Measurements from ENCODE around the gene PRCC.

The PRCC gene

DNA sequence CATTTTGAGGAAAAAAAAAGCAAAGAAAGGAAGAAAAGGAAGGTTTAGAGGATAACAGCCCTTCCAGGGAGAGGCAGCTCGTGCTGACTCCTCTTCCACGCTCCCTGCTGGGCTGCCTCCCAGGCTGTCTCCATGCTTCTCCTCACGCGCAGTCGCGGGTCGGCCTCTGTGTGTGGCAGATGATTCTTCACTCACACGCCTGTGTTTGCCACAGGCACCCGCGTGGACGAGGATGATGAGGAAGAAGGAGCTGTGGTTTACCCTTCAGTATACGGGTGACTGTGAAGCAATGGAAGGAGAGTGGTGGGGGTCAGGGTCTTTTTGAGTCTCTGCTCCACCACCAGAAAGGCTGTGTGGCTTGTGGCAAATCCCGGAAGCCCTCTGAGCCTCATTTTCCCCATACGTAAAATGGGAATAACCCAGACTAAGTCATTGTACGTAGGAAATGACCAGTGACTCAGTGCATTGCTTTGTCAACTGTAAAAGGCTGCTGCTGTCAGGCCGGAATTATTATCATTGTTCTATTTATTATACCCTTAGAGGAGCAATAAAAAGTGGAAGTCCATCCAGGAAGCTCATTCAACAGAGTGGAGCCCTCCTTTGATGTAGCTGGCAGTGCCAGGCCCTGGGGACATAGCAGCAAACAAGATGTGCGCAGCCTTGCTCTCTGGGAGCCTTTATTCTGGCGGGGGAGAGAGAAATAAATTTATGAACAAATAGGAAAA, 61.2 kb downstream of the PRCC start:
- Histone ChIP-seq H3K36me3 (ENCODE audit: insufficient read depth, low read length) (no peaks in the 10 kb centered on the region), H3K9me3 (replicated peaks; ENCODE audit: low read length) (no peaks in the 10 kb centered on the region), H3K4me1 (ENCODE audit: control insufficient read depth, insufficient read depth, low read length) (no peaks in the 10 kb centered on the region), H3K4me3 (ENCODE audit: low read length) (no peak overlapping the region), H3K27me3 (ENCODE audit: control insufficient read depth, insufficient read depth, low read length) (peaks cover 59% of the 10 kb centered on the region), H3K4me2 (ENCODE audit: low read length) (no peak overlapping the region), H3K9ac (ENCODE audit: low read depth, low read length) (no peak overlapping the region)

DNA sequence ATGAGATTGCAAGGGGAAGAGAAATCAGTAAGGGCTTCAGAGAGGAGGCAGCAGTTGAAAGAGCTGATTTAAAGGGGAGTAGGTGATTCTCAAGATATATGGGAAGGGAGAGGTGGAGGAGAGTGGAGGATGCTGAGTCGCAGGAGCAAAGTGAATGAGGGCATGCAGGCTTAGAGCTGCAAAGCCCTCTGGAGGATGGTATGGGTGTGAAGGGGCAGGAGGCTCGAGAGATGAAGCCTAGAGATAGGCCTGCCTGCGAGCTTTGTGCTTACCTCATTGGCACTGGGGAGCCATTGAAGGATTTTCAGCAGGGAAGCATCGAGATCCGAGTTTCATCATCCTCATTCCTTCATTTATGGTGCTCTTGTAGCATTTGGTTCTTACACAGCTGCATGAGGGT, 65.1 kb downstream of the PRCC start:
- H3K27me3 ChIP-seq (ENCODE audit: control insufficient read depth, insufficient read depth, low read length): peaks cover 82% of the 10 kb centered on the region
- H3K36me3 ChIP-seq (ENCODE audit: insufficient read depth, low read length): no peaks in the 10 kb centered on the region
- no peak overlapping the region for H3K9ac ChIP-seq (ENCODE audit: low read depth, low read length)

DNA sequence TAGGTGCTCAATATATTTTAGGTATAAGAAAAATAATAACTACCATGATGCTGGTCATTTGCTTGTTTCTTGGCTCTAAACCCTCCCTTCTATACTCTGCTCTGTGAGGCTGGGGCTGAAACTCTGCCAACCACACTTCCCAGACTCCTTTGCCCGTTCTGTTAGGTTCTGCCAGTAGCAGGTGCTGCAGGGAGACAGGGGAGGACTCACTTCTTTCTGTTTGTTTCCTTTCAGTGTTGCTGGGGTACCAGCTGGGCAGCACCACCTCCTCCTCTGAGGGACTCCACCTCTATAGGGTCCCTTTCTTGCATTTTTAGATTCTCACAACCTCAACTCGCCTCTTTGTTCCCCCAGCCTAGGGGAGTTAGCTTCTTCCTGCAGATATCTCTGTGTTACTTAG, 66.3 kb downstream of the PRCC start:
- Histone ChIP-seq H3K4me3 (ENCODE audit: low read length) (no peak overlapping the region), H3K4me2 (ENCODE audit: low read length) (no peak overlapping the region), H3K36me3 (ENCODE audit: insufficient read depth, low read length) (no peaks in the 10 kb centered on the region), H3K27me3 (ENCODE audit: control insufficient read depth, insufficient read depth, low read length) (peaks cover 88% of the 10 kb centered on the region), H3K9ac (ENCODE audit: low read depth, low read length) (no peak overlapping the region), H3K9me3 (replicated peaks; ENCODE audit: low read length) (no peaks in the 10 kb centered on the region), H3K4me1 (ENCODE audit: control insufficient read depth, insufficient read depth, low read length) (no peaks in the 10 kb centered on the region)

More for the DNA sequence above, 65.1 kb downstream of the PRCC start:
- Histone ChIP-seq H3K4me3 (ENCODE audit: low read length) (no peak overlapping the region), H3K9me3 (replicated peaks; ENCODE audit: low read length) (no peaks in the 10 kb centered on the region), H3K4me2 (ENCODE audit: low read length) (no peak overlapping the region), H3K4me1 (ENCODE audit: control insufficient read depth, insufficient read depth, low read length) (no peaks in the 10 kb centered on the region)

DNA sequence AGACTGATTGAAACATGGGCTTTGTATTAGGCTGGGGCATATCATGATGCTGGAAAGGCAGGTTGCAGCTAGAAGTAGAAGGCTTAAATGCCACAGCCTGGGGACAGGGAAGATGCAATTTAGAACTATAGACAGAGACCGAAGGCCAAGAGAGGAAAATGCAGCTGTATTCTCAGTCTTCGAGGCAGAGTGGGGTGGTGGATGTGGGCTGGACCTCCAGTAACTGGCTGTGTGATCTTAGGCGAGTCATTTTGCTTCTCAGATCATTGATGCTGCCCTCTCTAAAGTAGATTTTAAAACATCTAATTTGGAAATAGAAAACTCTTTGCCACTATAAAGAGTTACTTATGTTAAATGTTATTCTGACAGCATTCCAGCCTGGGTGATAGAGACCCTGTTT, 67.0 kb downstream of the PRCC start:
- no peaks in the 10 kb centered on the region for H3K36me3 ChIP-seq (ENCODE audit: insufficient read depth, low read length)
- no peak overlapping the region for H3K9ac ChIP-seq (ENCODE audit: low read depth, low read length)
- no peak overlapping the region for H3K4me2 ChIP-seq (ENCODE audit: low read length)
- no peaks in the 10 kb centered on the region for H3K9me3 ChIP-seq (replicated peaks; ENCODE audit: low read length)
- no peak overlapping the region for H3K4me3 ChIP-seq (ENCODE audit: low read length)
- no peaks in the 10 kb centered on the region for H3K4me1 ChIP-seq (ENCODE audit: control insufficient read depth, insufficient read depth, low read length)
- peaks cover 87% of the 10 kb centered on the region for H3K27me3 ChIP-seq (ENCODE audit: control insufficient read depth, insufficient read depth, low read length)

DNA sequence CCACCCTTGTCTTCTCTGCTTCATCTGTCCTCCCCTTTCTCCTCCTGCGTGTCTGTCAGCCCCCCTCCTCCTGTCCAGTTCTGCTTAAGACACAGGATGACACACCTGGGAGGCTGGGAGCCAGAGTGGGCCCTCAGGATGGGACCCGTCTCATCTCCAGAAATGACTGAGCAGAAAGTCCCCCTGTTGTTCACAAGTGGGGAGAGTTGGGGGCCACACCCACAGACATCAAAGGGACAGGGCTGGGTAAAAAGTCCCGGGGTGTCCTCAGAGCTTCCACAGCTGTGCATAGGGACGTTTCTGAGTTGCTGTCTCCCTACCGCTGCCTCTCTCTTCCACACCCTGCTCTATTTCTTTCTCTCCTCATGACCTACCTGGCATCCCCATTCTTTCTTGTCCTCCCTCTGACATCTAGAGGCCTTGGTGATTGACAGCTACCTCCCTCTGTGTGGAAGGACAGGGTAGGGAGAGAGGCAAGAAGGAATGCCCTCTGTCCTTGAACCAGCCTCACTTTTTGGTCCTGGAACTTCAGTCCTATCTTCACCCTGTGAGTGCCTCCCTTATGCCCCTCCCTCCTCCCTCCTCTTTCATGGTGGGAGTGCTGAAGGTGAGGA, 68.8 kb downstream of the PRCC start:
- Histone ChIP-seq H3K9me3 (replicated peaks; ENCODE audit: low read length) (no peaks in the 10 kb centered on the region), H3K4me3 (ENCODE audit: low read length) (no peak overlapping the region), H3K27me3 (ENCODE audit: control insufficient read depth, insufficient read depth, low read length) (peaks cover 88% of the 10 kb centered on the region), H3K9ac (ENCODE audit: low read depth, low read length) (no peak overlapping the region), H3K36me3 (ENCODE audit: insufficient read depth, low read length) (no peaks in the 10 kb centered on the region), H3K4me1 (ENCODE audit: control insufficient read depth, insufficient read depth, low read length) (no peaks in the 10 kb centered on the region), H3K4me2 (ENCODE audit: low read length) (no peak overlapping the region)

DNA sequence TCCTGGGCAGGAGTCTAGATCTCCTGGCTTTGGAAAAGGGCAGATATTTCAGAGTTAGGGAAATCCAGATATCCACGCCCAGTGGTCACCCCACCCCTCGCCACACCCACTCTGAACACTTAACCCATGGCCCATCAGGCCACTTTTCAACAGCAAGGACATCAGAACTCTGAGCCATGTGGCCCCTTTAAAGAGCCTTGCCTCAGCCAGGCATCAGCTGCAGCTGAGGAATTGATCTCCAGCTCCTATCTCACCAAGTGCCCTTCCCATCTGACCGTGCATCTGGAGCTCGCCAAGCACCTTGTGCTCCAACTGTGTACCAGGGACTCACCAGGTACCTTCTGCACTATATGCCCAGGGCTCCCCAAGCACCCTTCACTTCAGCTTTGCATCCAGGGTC, 69.6 kb downstream of the PRCC start:
- no peaks in the 10 kb centered on the region for H3K9me3 ChIP-seq (replicated peaks; ENCODE audit: low read length)
- H3K4me1 ChIP-seq (ENCODE audit: control insufficient read depth, insufficient read depth, low read length): no peaks in the 10 kb centered on the region
- no peak overlapping the region for H3K4me2 ChIP-seq (ENCODE audit: low read length)
- peaks cover 86% of the 10 kb centered on the region for H3K27me3 ChIP-seq (ENCODE audit: control insufficient read depth, insufficient read depth, low read length)
- no peaks in the 10 kb centered on the region for H3K36me3 ChIP-seq (ENCODE audit: insufficient read depth, low read length)
- no peak overlapping the region for H3K9ac ChIP-seq (ENCODE audit: low read depth, low read length)
- no peak overlapping the region for H3K4me3 ChIP-seq (ENCODE audit: low read length)

DNA sequence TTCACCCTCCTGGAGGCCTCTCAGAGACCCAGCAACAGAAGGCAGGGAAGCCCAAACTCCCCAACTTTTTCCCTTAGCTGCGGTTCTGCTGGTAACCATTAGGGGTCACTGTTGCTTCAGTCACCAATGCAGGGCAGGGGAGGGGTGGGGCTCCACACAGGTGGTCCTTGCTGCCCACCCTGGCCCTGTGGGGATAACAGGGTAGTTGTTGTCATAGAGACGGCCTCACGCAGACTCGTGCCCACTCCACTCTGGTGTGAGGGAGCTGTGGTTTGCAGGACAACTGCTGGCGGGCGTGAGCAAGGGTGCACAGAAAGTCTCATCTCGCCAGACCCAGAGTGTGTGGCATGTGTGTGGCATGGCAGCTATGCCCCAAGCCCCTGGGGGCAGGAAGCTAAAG, 71.6 kb downstream of the PRCC start:
- H3K4me1 ChIP-seq (ENCODE audit: control insufficient read depth, insufficient read depth, low read length): no peaks in the 10 kb centered on the region
- no peaks in the 10 kb centered on the region for H3K36me3 ChIP-seq (ENCODE audit: insufficient read depth, low read length)
- no peaks in the 10 kb centered on the region for H3K9me3 ChIP-seq (replicated peaks; ENCODE audit: low read length)
- H3K4me2 ChIP-seq (ENCODE audit: low read length): no peak overlapping the region
- no peak overlapping the region for H3K9ac ChIP-seq (ENCODE audit: low read depth, low read length)
- peaks cover 88% of the 10 kb centered on the region for H3K27me3 ChIP-seq (ENCODE audit: control insufficient read depth, insufficient read depth, low read length)
- H3K4me3 ChIP-seq (ENCODE audit: low read length): no peak overlapping the region

DNA sequence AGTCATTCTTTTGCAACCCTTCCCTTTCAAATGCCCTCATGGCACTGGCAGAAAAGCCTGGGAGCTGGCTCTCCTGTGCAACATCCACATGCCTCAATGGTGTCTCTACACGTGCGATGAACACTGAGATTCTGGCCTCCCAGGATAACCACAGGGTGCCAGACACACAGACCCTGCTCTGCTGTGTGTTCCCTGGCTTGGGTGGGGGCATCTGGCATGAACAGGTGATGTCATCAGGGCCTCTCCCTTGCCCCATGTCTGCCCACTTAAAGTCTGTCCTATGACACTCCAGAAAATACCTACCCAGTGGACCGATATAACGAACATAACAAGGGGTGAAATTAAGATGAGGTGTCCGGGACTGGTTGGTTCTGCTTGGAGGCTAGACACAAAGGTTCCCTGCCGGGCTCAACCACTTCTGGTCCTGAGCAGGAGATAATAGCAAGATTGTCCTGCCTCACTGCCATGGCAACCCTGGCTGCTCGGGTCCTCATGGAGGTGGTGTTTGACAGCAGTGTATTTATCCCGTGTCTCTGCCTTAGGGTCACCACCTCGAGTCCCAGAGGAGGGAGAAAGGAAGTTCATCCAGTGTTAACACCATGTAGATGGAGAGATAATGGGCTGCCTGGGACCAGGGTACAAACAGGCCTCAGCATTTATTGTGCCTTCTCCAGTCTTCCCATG, 72.2 kb downstream of the PRCC start:
- Histone ChIP-seq H3K9ac (ENCODE audit: low read depth, low read length) (no peak overlapping the region), H3K4me1 (ENCODE audit: control insufficient read depth, insufficient read depth, low read length) (no peaks in the 10 kb centered on the region), H3K4me2 (ENCODE audit: low read length) (no peak overlapping the region), H3K36me3 (ENCODE audit: insufficient read depth, low read length) (no peaks in the 10 kb centered on the region), H3K9me3 (replicated peaks; ENCODE audit: low read length) (no peaks in the 10 kb centered on the region), H3K27me3 (ENCODE audit: control insufficient read depth, insufficient read depth, low read length) (peaks cover 86% of the 10 kb centered on the region), H3K4me3 (ENCODE audit: low read length) (no peak overlapping the region)

DNA sequence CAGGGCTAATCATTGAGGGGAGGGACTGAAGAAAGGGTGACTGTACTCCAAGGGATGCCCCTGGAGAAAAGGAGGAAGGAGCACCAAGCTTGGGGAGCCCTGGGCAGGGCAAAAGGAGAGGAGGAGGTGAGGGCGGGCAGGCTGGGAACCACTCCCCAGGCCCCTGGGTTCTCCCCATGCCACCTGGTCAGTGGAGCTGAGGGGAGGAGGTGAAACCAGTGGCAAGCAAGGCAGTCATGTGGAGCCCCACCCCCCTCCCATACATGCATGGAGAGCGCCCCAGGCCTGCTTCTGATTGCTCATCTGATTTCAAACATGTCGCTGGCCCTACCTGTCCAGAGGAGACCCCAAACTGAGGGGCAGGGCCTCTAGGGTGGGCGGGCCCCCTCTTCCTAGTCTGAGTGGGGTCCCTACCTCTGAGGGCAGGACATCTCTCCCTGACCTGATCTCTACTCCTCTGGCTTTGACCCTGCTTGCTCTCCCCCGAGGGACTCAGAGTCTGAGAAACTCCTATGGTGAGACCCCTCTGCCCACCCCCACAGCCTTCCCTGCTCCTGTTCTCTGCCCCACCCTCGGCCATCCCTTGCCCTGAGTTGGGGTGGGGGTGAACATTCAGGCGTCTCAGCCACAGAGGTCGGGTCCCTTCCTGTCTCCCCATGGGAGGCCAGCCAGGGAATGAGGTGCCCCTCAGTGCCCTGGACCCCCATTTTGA, 73.0 kb downstream of the PRCC start:
- Histone ChIP-seq H3K4me3 (ENCODE audit: low read length) (no peak overlapping the region), H3K27me3 (ENCODE audit: control insufficient read depth, insufficient read depth, low read length) (peaks cover 86% of the 10 kb centered on the region), H3K9me3 (replicated peaks; ENCODE audit: low read length) (no peaks in the 10 kb centered on the region), H3K4me1 (ENCODE audit: control insufficient read depth, insufficient read depth, low read length) (no peaks in the 10 kb centered on the region), H3K36me3 (ENCODE audit: insufficient read depth, low read length) (no peaks in the 10 kb centered on the region), H3K9ac (ENCODE audit: low read depth, low read length) (no peak overlapping the region), H3K4me2 (ENCODE audit: low read length) (no peak overlapping the region)

DNA sequence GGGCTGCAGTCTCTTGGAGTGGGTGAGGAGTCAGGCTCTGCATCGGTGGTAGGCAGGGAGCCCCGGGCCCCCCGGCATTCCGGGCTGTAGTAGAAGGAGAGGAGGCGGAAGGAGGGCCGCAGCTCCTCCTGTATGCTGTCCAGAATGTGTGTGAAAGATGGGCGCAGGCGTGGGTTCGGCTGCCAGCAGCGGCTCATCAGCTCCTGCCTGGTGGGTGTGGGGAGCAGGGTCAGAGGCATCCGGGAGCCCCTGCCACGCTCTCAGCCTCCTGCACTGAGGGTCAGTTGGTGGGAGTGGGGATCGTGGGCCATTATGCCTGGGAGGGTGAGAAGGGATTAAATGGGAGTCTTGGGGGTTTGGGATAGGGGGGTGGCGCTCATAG, 73.6 kb downstream of the PRCC start:
- no peaks in the 10 kb centered on the region for H3K4me1 ChIP-seq (ENCODE audit: control insufficient read depth, insufficient read depth, low read length)
- H3K27me3 ChIP-seq (ENCODE audit: control insufficient read depth, insufficient read depth, low read length): peaks cover 86% of the 10 kb centered on the region
- no peaks in the 10 kb centered on the region for H3K9me3 ChIP-seq (replicated peaks; ENCODE audit: low read length)
- H3K4me3 ChIP-seq (ENCODE audit: low read length): no peak overlapping the region
- no peak overlapping the region for H3K4me2 ChIP-seq (ENCODE audit: low read length)
- H3K9ac ChIP-seq (ENCODE audit: low read depth, low read length): no peak overlapping the region
- H3K36me3 ChIP-seq (ENCODE audit: insufficient read depth, low read length): no peaks in the 10 kb centered on the region

DNA sequence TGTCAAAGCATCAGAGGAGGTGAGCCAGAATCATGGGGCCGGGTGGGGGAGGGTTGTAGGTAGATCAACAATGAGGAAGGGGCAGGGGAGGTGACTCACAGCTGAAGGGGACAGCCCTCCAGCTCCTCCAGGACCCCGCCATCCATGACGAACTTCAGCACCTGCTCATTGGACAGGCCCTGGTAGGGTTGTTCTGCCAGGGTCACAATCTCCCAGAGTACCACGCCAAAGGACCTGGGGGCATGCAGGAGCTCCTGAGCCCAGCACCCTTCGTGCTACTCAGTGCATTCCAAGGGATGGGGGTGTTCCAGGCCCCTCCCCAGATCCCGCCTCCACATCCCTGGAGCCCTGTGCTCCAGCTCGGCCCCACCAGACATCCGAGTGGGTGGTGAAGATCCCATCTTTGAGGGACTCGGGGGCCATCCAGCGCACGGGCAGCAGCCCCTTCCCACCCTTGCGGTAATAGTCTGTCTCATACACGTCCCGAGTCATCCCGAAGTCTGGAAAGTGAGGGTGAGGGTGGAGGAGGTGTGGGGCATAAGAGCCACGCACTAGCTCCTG, 74.0 kb downstream of the PRCC start:
- Histone ChIP-seq H3K9ac (ENCODE audit: low read depth, low read length) (no peak overlapping the region), H3K4me3 (ENCODE audit: low read length) (no peak overlapping the region), H3K9me3 (replicated peaks; ENCODE audit: low read length) (no peaks in the 10 kb centered on the region), H3K4me2 (ENCODE audit: low read length) (no peak overlapping the region), H3K36me3 (ENCODE audit: insufficient read depth, low read length) (no peaks in the 10 kb centered on the region), H3K27me3 (ENCODE audit: control insufficient read depth, insufficient read depth, low read length) (peaks cover 86% of the 10 kb centered on the region), H3K4me1 (ENCODE audit: control insufficient read depth, insufficient read depth, low read length) (no peaks in the 10 kb centered on the region)
